GM18499 (cell line): Measurements from ENCODE around the gene PTGR3.
A peak's percentile ranks its signal among the peaks of the same experiment; 100 is the strongest.

Experiments
- ATAC-seq: cut with Tn5 transposase; IDR thresholded peaks from one replicate; pipeline ENCODE4 v1.9.1; 2021; ENCODE audit warnings: moderate number of reproducible peaks; ENCODE audit not compliant: insufficient read depth, unreplicated experiment

PTGR3 gene

GRCh38 chr18:75216911-75217689 lies 8.2 kb upstream of the PTGR3 start:
- no peak for ATAC-seq

DNA sequence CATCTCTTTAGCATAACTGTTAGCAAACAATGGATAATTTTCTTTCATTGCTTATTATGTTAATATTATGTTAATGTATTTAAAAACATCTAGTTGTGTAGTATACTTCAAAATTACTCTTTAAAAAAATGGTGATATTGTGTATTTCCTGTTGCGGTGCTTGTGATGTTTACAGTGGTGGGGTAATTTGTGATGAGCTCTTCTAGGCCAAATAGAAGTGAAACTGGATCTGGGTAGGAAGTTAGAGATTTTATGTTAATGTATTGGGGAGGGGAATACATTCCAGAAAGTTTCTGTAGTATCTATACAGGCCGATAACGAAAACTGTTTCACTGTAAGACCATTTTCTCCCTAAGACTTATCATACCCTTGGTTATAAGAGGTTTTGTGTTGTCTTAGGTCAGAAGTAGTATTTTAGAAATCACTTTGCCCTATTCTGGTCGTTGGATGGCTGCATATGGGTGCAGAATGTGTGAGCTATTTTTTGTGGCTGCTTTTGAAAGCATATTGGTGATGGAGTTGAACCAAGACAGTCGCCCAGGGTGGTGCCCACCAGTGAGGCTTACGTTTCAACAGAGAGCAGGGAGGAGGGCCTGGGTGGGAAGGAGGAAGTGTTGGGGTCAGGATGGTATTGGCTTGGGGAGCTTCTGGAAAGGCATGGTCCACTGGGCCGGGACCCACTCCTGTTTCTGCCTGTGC lies 7.4 kb upstream of the PTGR3 start:
- ATAC-seq, result no peak

DNA sequence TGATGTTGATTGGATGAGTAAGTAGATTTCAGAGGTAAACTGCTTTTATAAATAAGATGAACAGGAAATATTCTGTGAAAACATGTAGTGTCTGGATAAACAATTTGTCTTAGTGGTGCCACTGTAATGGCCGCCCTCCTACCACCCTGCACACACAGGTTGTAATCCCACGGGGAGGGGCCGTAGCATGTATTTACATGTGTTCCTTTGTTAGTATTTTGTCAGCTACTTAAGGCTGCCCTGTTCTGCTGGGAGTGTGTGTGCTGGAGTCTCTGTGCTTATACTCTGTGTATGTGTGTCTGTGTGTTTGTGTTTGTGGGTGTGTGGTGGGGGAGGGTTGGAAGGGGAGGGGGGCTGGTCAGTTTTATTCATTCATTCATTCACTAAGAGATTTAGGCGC lies 6.7 kb upstream of the PTGR3 start:
- no peak for ATAC-seq

DNA sequence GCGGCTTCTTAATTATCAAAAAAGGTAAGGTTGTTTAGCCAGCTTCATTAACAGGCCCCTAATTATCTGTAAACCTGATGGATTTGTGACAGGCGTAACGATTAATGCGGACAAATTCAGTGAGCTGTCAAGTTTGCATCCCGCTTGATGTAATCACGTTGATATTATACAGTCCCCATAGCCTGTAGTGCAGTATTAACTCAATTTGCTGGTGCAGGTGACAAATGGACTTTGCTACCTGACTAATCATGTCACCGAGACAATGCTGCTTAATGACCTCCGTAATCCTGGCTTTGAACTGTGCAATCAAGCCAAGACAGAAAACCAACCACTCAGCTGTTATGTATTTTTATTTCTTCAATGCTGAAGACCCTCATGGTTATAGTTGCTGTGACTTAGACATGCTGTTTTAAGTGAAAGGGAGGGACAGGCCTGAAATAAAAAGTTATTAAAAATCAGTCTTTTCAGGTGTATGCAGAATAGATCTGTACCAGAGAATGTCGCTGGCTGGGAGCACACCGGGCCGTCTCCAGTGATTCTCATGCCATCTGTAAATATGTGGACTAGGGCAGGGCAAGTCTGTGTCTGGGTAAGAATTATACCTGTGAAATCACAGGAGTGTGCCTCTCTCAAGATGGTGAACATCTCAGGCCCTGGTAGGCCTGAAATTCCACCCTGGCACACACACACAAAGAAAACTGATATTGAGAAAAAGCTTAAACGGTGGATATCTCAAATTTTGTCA lies 6.0 kb upstream of the PTGR3 start:
- ATAC-seq, result no peak

DNA sequence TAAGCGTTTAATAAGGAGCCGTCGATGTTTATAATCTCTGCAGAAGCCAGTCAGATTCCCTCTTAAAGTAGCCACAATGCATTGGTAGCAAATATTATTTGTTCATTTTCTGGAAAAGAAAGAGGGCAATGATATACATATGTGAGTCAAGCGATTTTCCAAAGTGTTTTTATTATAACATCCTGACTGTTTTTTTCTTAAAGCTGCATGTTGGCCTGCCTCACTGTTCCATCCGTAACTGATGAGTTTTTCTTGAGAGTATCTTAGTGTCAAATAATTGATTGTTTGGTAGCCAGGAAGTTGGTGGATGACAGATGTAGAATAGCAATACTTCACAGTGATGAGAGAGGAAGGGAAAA lies 5.4 kb upstream of the PTGR3 start:
- ATAC-seq, result no peak

- ATAC-seq, result no peak
These were observed 4.8 kb upstream of the PTGR3 start for GRCh38 chr18:75213611-75214331.

GRCh38 chr18:75212751-75213090 lies 3.8 kb upstream of the PTGR3 start:
- ATAC-seq, result no peak

DNA sequence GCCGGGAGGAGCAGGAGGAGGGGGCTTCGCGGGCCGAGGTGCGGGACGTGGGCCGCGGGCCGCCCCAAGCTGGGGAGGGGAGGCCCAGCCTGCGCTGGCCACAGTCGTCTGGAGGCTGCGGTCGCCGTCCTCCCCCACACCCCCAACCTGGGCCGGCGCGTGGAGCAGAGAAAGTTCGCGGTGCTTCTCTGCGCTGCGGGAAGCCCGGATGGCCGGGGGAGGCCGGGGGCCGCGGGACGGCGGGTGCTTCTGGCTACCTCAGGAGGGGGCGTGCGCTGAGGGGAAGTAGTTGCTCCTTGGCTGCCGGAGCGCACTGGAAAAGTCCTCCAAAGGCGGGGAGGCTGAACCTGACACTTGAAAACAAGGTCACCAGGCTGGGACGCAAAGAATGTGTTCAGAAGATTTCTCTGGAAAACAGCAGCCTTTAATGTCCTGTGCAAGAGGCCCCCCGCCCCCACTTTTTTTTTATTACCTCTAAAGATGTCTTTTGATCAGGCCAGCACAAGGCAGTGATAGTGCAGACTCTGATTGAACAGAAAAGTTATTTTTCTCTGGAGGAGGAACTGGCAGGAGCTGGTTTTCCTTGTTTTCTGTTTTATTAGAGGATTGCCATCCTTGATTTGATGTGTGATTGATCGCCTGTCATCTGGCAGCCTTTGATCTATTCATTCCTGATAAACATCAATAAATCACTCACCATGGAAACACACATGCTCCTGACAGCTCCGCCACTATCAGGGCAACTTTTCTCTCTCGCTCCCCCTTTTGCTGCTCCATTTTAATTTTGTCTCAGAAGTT lies 3.2 kb upstream of the PTGR3 start:
- no peak for ATAC-seq

- no peak for ATAC-seq
These were observed 2.6 kb upstream of the PTGR3 start for GRCh38 chr18:75211626-75211952.

DNA sequence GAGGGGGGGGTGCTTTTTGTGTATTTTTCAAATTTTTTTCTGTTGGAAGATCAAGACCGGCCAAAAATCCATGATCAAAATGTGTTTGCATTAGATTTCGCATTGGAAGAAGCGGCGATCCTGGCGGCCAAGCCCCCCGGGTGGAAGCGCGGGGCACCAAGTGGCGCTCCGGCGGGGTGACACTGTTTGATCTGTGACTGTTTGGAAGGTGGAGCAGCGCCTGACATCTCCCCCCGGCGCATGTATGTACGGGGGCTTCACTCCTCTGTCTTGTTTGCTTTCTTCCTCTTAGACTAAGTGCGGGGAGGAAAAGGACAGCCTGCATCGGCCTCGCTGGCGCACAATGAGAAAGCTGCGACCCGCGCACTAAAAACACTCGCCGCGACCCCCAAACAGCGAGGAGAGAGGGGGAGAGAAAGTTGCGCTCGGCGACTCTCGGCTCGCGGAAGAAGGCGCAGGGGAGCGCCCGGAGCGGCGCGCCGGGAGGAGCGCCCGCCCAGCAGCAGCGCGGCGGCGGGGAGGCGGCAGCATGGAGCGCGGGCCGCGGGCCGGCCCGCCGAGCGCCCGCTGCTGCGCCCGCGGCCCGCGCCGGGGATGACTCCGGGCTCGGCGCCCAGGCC lies 2.2 kb upstream of the PTGR3 start:
- no peak for ATAC-seq

DNA sequence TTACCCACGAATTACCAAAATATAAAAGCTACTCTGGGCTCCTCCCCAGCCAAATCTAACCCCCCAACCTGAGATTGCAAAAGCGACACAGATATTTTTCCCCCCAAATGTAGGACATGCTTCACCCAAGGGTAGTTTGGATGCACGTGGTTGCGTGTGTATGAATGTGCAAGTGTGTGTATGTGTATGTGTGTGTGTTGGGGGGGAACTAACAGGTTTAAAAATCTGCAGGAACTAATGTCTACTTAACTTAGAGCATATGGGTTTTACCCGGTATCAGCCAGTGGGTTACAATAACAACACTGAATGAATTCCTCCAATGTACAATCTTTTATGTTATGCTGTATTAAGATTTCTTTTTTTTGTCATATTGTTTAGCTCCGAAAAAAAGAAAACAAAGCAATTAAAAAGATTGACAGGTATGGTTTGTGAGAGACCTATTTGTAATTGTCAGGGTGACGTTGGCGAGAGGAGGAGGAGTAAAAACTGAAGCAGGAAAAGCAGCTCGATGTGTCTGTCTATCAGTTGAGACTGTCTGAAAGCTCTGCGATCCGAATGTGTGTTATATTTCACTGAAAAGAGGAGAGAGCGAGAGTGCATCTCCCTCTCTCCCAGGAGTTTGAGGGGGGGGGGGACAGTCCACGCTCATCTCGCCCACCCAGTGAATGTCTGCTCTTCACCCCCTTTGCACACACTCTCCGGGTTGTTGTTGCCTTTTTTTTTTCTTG lies 1.5 kb upstream of the PTGR3 start, which contains the start of gene TSHZ1:
Gene TSHZ1 (plus strand): TSS at position 524 of the 728 bp plus-strand sequence. CDS start 1,080 bp downstream, outside the sequence.
- ATAC-seq, result peak; percentile 65

- no peak for ATAC-seq
These were observed 966 bp upstream of the PTGR3 start for GRCh38 chr18:75209951-75210258.

DNA sequence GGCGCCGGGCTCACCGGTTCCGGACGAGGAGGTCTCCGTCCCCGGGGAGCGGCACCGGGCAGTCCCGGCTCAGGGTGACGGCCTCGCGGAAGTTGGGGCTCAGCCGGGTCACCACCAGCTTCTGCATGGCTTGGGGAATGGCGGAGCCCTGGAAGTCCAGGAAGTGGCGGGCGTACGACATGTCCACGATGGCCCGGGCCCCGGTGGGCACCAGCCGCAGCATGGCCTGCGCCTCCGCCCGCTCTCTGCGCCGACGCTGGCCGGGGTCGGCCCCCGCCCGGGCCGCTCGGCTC lies 157 bp downstream of the PTGR3 start:
- ATAC-seq, result no peak

GRCh38 chr18:75208155-75208835 lies 644 bp downstream of the PTGR3 start:
- no peak for ATAC-seq

DNA sequence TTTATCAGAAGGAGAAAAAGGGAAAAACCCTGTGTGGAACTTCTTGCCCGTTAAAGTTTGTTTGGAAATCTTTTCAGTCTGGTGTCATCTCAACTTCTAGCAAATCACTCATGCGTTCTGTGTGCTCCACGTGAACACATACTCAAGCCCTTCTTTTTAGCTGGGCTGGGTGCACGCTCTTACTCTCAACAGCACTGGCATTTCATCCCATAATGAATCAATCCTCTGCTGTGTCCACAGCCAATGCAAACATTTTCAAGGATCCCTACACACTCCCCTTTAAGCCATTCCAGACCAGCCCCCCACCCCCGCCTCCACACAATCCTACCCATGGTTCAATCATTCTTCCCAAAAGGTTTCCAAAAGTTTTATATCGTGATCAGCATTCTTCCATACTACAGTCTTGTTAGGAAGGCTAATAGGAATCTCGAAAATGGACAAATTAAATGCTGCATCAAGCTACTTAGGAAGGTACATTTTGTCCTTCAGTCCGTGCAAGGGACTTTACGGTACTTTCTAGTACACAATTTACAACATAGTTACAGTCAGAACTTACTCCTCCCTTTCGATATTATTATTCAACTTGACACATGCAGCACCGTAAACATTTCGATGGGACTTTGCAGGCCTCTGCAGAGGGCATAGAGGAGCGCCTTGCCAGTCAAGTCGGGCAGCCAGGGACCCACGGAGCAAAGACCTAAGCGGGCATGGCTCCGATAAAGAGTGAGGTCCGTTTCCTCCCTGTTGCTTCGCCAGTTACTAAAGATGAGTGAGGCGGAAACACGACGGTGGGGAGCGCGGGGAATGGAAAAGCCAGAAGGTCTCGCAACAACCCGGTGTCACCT lies 1.4 kb downstream of the PTGR3 start:
- no peak for ATAC-seq

- no peak for ATAC-seq
These were observed 2.3 kb downstream of the PTGR3 start for GRCh38 chr18:75206452-75207309.

DNA sequence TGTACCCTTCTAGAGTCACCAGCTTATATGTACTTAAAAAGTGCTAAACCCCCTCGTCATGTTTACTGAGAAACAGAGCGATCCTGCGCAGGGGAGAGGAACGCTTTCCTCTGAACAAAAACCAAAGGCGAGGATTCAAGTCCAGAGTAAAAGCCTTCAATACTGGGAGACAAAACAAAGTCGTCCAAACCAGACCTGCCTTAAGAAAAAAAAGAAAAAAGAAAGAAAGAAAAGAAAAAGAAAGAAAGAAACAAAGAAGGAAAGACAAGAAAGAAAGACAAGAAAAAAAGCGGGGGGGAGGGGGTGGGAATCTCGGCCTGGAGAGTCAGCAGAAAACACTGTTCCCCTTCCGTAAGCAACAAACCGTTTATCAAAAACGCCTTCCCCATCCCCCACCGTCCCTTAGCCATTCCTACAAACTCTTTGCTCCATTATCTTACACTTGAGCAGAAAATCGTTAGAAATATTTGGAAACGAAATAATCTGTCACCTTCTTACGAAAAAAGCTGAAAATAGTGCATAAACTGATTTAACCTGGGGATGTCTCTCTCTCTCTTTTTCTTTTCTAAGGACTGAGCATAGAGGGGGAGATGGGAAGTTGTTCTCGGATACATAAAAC lies 3.3 kb downstream of the PTGR3 start:
- no peak for ATAC-seq
